ENCODE data around the gene TTC31. TPM values are rescaled to one million over a fixed set of nuclear protein-coding genes. Genes with fewer than 3 reads are reported as not detected.

TTC31 gene
- total RNA-seq, 1 experiment from 2014 or later: 14.7 TPM

GRCh38 chr2:74504591-74504990 is 21.7 kb downstream of the TTC31 start:
- DNase-seq (ENCODE audit: low spot score): no peak

GRCh38 chr2:74505448-74506246 is 22.8 kb downstream of the TTC31 start:
- no peak for DNase-seq (ENCODE audit: low spot score)

- DNase-seq (ENCODE audit: low spot score): peak; percentile 98
Observed at GRCh38 chr2:74507145-74507925, 24.5 kb downstream of the TTC31 start, which contains the start of gene PCGF1. PCGF1 (minus strand) TSS chr2:74507695; CDS start chr2:74507668, 27 bp downstream.

GRCh38 chr2:74507926-74508520 is 25.1 kb downstream of the TTC31 start:
- DNase-seq (ENCODE audit: low spot score): peak; percentile 44

- DNase-seq (ENCODE audit: low spot score): no peak
Observed at GRCh38 chr2:74510272-74510671, 27.4 kb downstream of the TTC31 start.

- DNase-seq (ENCODE audit: low spot score): no peak
Observed at GRCh38 chr2:74511104-74511989, 28.5 kb downstream of the TTC31 start.

- DNase-seq (ENCODE audit: low spot score): no peak
Observed at GRCh38 chr2:74512744-74513604, 30.1 kb downstream of the TTC31 start.

- no peak for DNase-seq (ENCODE audit: low spot score)
Observed at GRCh38 chr2:74513605-74514367, 30.9 kb downstream of the TTC31 start.

GRCh38 chr2:74514368-74515270 is 31.7 kb downstream of the TTC31 start, which contains the start of gene TLX2:
TLX2 (plus strand) TSS chr2:74514450; CDS start chr2:74514807, 357 bp downstream.
- DNase-seq (ENCODE audit: low spot score): no peak

GRCh38 chr2:74515271-74515980 is 32.5 kb downstream of the TTC31 start:
- DNase-seq (ENCODE audit: low spot score): no peak

GRCh38 chr2:74515981-74516633 is 33.2 kb downstream of the TTC31 start:
- DNase-seq (ENCODE audit: low spot score): no peak

GRCh38 chr2:74516650-74517049 is 33.8 kb downstream of the TTC31 start:
- DNase-seq (ENCODE audit: low spot score): no peak

- DNase-seq (ENCODE audit: low spot score): no peak
Observed at GRCh38 chr2:74522516-74522915, 39.6 kb downstream of the TTC31 start.

- no peak for DNase-seq (ENCODE audit: low spot score)
Observed at GRCh38 chr2:74524005-74524404, 41.1 kb downstream of the TTC31 start.

GRCh38 chr2:74524955-74525716 is 42.3 kb downstream of the TTC31 start:
- DNase-seq (ENCODE audit: low spot score): no peak

Data from A172 (cell line).